Measurements from ENCODE around the gene NPLOC4.
A peak's percentile ranks its signal among the peaks of the same experiment; 100 is the strongest.

NPLOC4 gene

GRCh38 chr17:81515530-81516041, 121.3 kb downstream of the NPLOC4 start:
- no peak overlapping the region for H3K27ac Mint-ChIP-seq
- peaks cover 5% of the 10 kb centered on the region for H3K9me3 Mint-ChIP-seq
- peak overlapping the region; percentile 84 for H3K4me3 Mint-ChIP-seq
- TF ChIP-seq CTCF (IDR thresholded peaks at IDR 0.05), result no peak
- H3K27me3 Mint-ChIP-seq (ENCODE audit: low read depth, poor library complexity), result peaks cover 23% of the 10 kb centered on the region
- H3K36me3 Mint-ChIP-seq (ENCODE audit: low read depth), result peaks cover 14% of the 10 kb centered on the region
- DNase-seq, result no peak
- peaks cover 47% of the 10 kb centered on the region for H3K4me1 Mint-ChIP-seq

DNA sequence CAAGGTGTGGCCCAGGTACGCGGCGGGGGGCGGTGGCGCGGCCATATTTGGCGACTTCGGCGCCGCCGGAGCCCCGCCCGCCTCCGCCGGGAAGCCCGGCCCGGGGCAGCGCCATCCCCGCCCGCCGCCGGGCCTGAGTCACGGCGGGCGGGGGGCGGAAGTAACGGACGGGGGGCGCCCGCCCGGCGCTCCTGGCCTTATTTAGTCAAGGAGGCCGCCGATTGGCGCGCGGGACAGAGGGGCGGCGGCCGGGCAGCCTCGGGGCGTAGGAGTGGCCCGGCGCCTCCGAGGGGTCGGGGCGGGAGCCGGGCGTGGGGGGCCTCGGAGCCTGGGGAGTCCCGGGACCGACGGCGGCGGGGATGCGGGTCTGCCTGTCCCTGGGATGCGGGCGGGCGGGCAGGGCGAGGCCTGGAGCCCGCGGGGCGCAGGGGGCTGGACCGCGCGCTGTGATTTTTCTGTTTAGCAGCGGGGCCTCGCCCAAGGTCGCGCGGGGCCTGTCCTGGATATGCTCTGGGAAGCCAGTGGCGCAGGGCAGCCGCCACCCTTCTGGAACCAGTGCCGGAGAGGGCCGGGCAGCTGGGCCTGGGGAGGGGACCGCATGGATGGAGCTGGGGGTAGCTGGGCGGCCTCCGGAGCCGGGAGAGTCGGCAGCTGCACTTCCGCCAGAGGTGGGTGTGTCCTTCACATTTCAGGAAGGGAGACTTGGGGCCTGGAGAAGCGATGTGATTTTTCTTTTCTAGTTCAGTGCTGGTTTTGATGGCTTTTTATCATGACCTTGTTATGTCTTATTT, 122.0 kb downstream of the NPLOC4 start:
- Mint-ChIP-seq H3K4me3 (peak overlapping the region; percentile 84), H3K27ac (no peak overlapping the region), H3K36me3 (ENCODE audit: low read depth) (peaks cover 21% of the 10 kb centered on the region), H3K27me3 (ENCODE audit: low read depth, poor library complexity) (peaks cover 16% of the 10 kb centered on the region), H3K9me3 (peaks cover 5% of the 10 kb centered on the region), H3K4me1 (peaks cover 50% of the 10 kb centered on the region)
- no peak for TF ChIP-seq CTCF (IDR thresholded peaks at IDR 0.05)
- peak; percentile 71 for DNase-seq

DNA sequence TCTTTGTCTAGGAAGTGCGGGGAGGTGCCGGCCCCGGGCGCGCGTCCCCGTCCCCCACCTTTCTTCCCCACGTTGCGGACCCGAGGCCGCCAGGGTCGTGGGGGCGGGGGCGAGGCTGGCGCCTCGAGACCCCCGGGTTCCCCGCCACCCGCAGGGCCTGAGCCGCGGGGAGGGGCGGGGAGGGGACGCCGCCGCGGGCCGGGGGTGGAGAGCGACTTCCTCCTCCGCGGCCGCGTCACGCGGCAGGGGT, 122.5 kb downstream of the NPLOC4 start:
- peak overlapping the region; percentile 74 for H3K4me3 Mint-ChIP-seq
- H3K9me3 Mint-ChIP-seq, result peaks cover 5% of the 10 kb centered on the region
- peaks cover 55% of the 10 kb centered on the region for H3K4me1 Mint-ChIP-seq
- no peak overlapping the region for H3K27ac Mint-ChIP-seq
- H3K27me3 Mint-ChIP-seq (ENCODE audit: low read depth, poor library complexity), result peaks cover 12% of the 10 kb centered on the region
- H3K36me3 Mint-ChIP-seq (ENCODE audit: low read depth), result peaks cover 26% of the 10 kb centered on the region
- DNase-seq, result no peak
- no peak for TF ChIP-seq CTCF (IDR thresholded peaks at IDR 0.05)

DNA sequence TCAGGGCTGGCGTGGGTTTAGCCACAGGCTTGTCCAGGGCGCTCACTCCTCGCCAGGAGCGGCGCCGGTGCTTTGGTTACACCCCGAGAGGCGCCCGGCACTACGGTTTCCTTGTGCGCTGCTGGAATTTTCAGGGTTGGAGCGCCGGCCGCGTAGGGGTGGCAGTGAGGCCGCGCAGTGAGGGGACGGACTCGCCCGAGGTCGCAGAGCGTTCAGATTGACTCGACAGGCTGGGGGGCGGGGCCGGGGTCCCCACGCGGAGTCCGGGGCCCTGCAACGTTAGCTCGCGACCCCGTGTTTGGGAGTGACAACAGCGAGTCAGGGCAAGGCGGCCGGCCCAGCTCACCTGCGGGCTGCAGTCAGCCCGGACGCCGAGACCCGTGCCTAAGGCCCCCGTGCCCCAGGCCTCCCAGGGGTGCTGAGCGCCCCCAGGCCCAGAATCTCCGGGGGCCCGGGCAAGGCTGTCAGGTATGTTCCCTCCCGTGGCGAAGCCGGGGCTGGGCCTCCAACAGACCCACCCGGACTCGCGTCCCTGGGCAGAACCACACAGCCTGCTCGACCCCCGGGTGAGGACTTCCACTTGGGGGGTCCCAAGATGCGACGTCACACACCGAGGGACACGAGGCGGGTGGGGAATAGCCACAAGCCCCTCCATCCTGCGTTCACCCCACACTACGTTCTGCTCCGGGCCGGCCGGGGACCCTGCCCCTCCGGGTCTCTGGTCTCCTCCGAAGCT, 123.0 kb downstream of the NPLOC4 start:
- H3K36me3 Mint-ChIP-seq (ENCODE audit: low read depth), result peaks cover 31% of the 10 kb centered on the region
- H3K27ac Mint-ChIP-seq, result no peak overlapping the region
- peaks cover 60% of the 10 kb centered on the region for H3K4me1 Mint-ChIP-seq
- peak; percentile 78 for DNase-seq
- peaks cover 10% of the 10 kb centered on the region for H3K9me3 Mint-ChIP-seq
- peaks cover 12% of the 10 kb centered on the region for H3K27me3 Mint-ChIP-seq (ENCODE audit: low read depth, poor library complexity)
- H3K4me3 Mint-ChIP-seq, result peak overlapping the region; percentile 80
- TF ChIP-seq CTCF (IDR thresholded peaks at IDR 0.05), result no peak

- Mint-ChIP-seq H3K9me3 (peaks cover 12% of the 10 kb centered on the region), H3K27me3 (ENCODE audit: low read depth, poor library complexity) (peaks cover 8% of the 10 kb centered on the region), H3K36me3 (ENCODE audit: low read depth) (peaks cover 36% of the 10 kb centered on the region), H3K4me3 (peak overlapping the region; percentile 80), H3K4me1 (peaks cover 60% of the 10 kb centered on the region), H3K27ac (peak overlapping the region; percentile 83)
- peak; percentile 65 for DNase-seq
- no peak for TF ChIP-seq CTCF (IDR thresholded peaks at IDR 0.05)
These were observed 123.5 kb downstream of the NPLOC4 start for GRCh38 chr17:81513372-81513752.

Measured in nephron progenitor cell (in vitro differentiated cells).